Measurements from ENCODE around the gene THAP5. TPM values are rescaled to one million over a fixed set of nuclear protein-coding genes. Genes with fewer than 3 reads are reported as not detected.

THAP5 gene
- total RNA-seq, 1 experiment from 2014 or later: 24.6 TPM

DNA sequence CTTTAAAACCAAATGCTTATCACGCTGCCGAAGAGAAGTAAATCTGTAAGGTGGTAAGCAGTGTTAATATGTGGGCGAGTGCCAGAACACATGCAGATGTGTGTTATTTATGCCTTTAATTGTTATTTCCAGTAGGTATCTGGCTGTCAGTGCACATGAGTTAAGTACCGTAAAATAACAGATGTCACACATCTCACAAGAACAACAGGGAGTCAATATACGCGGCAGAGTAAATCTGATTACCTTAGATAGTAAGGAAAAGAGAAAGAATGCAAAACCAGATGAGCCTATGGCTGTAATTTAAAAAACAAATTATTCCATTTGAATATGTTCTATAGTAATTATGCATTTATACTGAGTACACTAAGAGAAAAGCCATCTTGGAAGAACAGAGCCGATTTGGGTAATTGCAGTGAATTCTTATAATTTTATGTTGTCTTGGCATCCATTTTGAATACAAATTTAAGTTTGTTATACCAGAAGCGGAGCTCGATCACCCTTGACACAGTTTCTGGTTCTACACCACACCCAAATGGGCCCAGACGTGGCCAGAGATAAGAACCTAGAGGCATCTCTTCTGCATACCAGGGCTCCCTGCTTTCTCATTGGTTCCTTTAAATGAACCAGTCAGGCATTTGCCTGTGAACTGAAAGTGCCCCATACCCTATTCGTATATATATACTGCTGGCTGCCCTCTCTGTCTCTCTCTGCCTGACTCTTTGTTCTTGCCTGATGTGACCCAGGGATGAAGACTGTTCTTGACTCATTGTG lies 35.0 kb upstream of the THAP5 start:
- peaks cover 9% of the 10 kb centered on the region; the same call in 1 of the 2 replicates for H3K27me3 ChIP-seq (ENCODE audit: control insufficient read depth, insufficient read depth, low read length)
- in situ Hi-C loops (cut with HindIII; ENCODE audit: low pct_unique_long_range_greater_than_20kb, low sequenced_read_pairs): no loop called here
- ATAC-seq: no peak
- ChIA-PET POLR2A (no interaction called here), CTCF (no interaction called here)
- no peak for TF ChIP-seq SIN3A (IDR thresholded peaks at IDR 0.05; ENCODE audit: borderline replicate concordance, insufficient read depth, low read depth, low read length)
- no peak for TF ChIP-seq POLR2AphosphoS5 (IDR thresholded peaks at IDR 0.05; ENCODE audit: low read depth, low read length)
- TF ChIP-seq, protein P1, sequence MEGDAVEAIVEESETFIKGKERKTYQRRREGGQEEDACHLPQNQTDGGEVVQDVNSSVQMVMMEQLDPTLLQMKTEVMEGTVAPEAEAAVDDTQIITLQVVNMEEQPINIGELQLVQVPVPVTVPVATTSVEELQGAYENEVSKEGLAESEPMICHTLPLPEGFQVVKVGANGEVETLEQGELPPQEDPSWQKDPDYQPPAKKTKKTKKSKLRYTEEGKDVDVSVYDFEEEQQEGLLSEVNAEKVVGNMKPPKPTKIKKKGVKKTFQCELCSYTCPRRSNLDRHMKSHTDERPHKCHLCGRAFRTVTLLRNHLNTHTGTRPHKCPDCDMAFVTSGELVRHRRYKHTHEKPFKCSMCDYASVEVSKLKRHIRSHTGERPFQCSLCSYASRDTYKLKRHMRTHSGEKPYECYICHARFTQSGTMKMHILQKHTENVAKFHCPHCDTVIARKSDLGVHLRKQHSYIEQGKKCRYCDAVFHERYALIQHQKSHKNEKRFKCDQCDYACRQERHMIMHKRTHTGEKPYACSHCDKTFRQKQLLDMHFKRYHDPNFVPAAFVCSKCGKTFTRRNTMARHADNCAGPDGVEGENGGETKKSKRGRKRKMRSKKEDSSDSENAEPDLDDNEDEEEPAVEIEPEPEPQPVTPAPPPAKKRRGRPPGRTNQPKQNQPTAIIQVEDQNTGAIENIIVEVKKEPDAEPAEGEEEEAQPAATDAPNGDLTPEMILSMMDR (IDR thresholded peaks at IDR 0.05): no peak
- TF ChIP-seq, protein P2, sequence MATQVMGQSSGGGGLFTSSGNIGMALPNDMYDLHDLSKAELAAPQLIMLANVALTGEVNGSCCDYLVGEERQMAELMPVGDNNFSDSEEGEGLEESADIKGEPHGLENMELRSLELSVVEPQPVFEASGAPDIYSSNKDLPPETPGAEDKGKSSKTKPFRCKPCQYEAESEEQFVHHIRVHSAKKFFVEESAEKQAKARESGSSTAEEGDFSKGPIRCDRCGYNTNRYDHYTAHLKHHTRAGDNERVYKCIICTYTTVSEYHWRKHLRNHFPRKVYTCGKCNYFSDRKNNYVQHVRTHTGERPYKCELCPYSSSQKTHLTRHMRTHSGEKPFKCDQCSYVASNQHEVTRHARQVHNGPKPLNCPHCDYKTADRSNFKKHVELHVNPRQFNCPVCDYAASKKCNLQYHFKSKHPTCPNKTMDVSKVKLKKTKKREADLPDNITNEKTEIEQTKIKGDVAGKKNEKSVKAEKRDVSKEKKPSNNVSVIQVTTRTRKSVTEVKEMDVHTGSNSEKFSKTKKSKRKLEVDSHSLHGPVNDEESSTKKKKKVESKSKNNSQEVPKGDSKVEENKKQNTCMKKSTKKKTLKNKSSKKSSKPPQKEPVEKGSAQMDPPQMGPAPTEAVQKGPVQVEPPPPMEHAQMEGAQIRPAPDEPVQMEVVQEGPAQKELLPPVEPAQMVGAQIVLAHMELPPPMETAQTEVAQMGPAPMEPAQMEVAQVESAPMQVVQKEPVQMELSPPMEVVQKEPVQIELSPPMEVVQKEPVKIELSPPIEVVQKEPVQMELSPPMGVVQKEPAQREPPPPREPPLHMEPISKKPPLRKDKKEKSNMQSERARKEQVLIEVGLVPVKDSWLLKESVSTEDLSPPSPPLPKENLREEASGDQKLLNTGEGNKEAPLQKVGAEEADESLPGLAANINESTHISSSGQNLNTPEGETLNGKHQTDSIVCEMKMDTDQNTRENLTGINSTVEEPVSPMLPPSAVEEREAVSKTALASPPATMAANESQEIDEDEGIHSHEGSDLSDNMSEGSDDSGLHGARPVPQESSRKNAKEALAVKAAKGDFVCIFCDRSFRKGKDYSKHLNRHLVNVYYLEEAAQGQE (IDR thresholded peaks at IDR 0.05; ENCODE audit: insufficient read depth in 1 of 2, low read depth in 2 of 2, low read length in 1 of 2): no peak
- TF ChIP-seq TCF7L2 (IDR thresholded peaks at IDR 0.05; ENCODE audit: low read depth, low read length): no peak
- no peaks in the 10 kb centered on the region for H3K36me3 ChIP-seq (ENCODE audit: control insufficient read depth, insufficient read depth, low read length)
- no peak overlapping the region for H3K27ac ChIP-seq (ENCODE audit: low read length)
- DNase-seq (ENCODE audit: low read depth, low spot score): no peak
- BruUV-seq (replicated peaks): no TSS peak
- intact Hi-C loops (cut with micrococcal nuclease; ENCODE audit: unreplicated experiment): no loop called here
- no peaks in the 10 kb centered on the region for H3K9me3 ChIP-seq (ENCODE audit: control insufficient read depth, insufficient read depth, low read depth, low read length)
- H3K4me3 ChIP-seq (ENCODE audit: low read depth in 2 of 2, low read length in 2 of 2): no peak overlapping the region
- no peaks in the 10 kb centered on the region for H3K4me1 ChIP-seq (ENCODE audit: control insufficient read depth, insufficient read depth, low read length)

DNA sequence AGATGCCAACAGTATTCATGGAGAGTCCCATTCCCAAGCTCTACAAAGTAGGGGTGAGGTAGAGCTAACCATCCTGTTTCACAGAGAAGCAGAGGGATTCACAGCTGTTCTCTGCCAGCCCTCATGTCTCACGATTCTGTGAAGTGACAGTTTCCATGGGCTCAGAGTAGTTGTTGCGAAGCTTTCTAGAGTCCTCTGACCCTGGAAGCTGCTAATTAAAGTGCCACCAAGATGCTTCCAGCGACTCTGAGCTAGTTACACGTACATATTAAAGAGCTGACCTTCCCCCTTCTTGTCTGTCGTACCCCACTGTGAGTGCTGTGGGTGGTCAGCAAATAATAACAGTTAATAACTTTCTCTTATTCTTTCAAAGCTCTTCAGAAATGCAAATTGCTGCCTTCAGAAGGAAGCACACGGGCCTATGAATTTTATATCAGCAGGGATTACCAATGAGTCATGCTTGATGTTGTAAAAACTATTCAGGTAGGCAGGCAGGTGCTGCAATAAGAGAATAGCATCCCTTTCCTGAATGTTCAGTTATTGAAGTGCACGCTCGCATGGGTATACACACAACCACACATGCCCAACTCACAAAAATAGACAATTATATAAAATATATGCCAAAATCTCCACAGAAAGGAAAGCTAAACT lies 34.3 kb upstream of the THAP5 start:
- in situ Hi-C loops (cut with HindIII; ENCODE audit: low pct_unique_long_range_greater_than_20kb, low sequenced_read_pairs) (no loop called here), intact Hi-C loops (cut with micrococcal nuclease; ENCODE audit: unreplicated experiment) (no loop called here)
- no peaks in the 10 kb centered on the region for H3K9me3 ChIP-seq (ENCODE audit: control insufficient read depth, insufficient read depth, low read depth, low read length)
- no peaks in the 10 kb centered on the region for H3K4me1 ChIP-seq (ENCODE audit: control insufficient read depth, insufficient read depth, low read length)
- H3K36me3 ChIP-seq (ENCODE audit: control insufficient read depth, insufficient read depth, low read length): no peaks in the 10 kb centered on the region
- no peak for DNase-seq (ENCODE audit: low read depth, low spot score)
- peaks cover 9% of the 10 kb centered on the region; the same call in 1 of the 2 replicates for H3K27me3 ChIP-seq (ENCODE audit: control insufficient read depth, insufficient read depth, low read length)
- H3K27ac ChIP-seq (ENCODE audit: low read length): no peak overlapping the region
- TF ChIP-seq, protein P2 (IDR thresholded peaks at IDR 0.05; ENCODE audit: insufficient read depth in 1 of 2, low read depth in 2 of 2, low read length in 1 of 2): no peak
- TF ChIP-seq POLR2AphosphoS5 (IDR thresholded peaks at IDR 0.05; ENCODE audit: low read depth, low read length) (no peak), SIN3A (IDR thresholded peaks at IDR 0.05; ENCODE audit: borderline replicate concordance, insufficient read depth, low read depth, low read length) (no peak), TCF7L2 (IDR thresholded peaks at IDR 0.05; ENCODE audit: low read depth, low read length) (no peak)
- TF ChIP-seq, protein P1 (IDR thresholded peaks at IDR 0.05): no peak
- POLR2A ChIA-PET: no interaction called here
- ATAC-seq: no peak
- no peak overlapping the region for H3K4me3 ChIP-seq (ENCODE audit: low read depth in 2 of 2, low read length in 2 of 2)
- BruUV-seq (replicated peaks): no TSS peak
- CTCF ChIA-PET: no interaction called here

All from Panc1 (cell line).